MG63 (cell line): ENCODE measurements around the gene KCNN2. TPM values are rescaled to one million over a fixed set of nuclear protein-coding genes. Genes with fewer than 3 reads are reported as not detected.

Experiments
- DNase-seq: peaks from one replicate; pipeline ENCODE4 v3.0.0-alpha.2; 2020
- H3K27me3 ChIP-seq: fragments of 250-450 bp; sonication (Bioruptor Pico); 2 replicates; pipeline ENCODE4 v1.5.1; 2020; ENCODE audit warnings: mild to moderate bottlenecking, moderate library complexity
- H3K36me3 ChIP-seq: fragments of 250-450 bp; sonication (Bioruptor Pico); 2 replicates; pipeline ENCODE4 v1.5.1; 2020; ENCODE audit warnings: mild to moderate bottlenecking, moderate library complexity
- H3K4me3 ChIP-seq: fragments of 250-450 bp; sonication (Bioruptor Pico); 2 replicates; pipeline ENCODE4 v1.5.1; 2020; ENCODE audit warnings: mild to moderate bottlenecking, moderate library complexity
- H3K9me3 ChIP-seq: fragments of 250-450 bp; sonication (Bioruptor Pico); 2 replicates; pipeline ENCODE4 v1.5.1; 2020; ENCODE audit warnings: mild to moderate bottlenecking, moderate library complexity
- total RNA-seq: library from RNA; depleted of rRNA; stranded (reverse); fragments of >200 nt; shearing (Covaris generic); gene quantifications from 2 replicates; pipeline ENCODE4 v1.2.3, GENCODE V29; 2014; ENCODE audit warnings: low replicate concordance

KCNN2 gene
- total RNA-seq, 1 experiment from 2014 or later = not detected

DNA sequence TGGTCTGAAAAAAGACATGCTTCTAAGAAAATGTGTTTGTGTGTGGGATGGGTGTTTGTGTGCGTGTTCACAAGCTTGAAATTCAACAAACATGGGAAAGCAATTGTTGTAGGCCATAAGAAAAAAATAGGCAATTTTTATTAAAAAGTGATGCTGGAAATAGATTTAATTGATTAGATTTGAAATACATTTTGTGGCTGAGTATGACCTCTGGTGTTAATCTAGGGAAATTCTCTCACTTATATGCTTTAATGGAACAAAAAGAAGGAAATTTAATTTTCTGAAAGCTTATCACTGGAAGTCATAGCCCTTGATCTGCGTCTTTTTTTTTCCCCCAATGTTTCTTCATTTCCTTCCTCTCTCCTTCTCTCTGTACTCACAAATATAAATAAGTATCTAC lies 3.5 kb upstream of the KCNN2 start:
- Histone ChIP-seq H3K4me3 (no peak overlapping the region), H3K36me3 (no peaks in the 10 kb centered on the region), H3K9me3 (no peaks in the 10 kb centered on the region), H3K27me3 (peaks cover 51% of the 10 kb centered on the region)
- no peak for DNase-seq

DNA sequence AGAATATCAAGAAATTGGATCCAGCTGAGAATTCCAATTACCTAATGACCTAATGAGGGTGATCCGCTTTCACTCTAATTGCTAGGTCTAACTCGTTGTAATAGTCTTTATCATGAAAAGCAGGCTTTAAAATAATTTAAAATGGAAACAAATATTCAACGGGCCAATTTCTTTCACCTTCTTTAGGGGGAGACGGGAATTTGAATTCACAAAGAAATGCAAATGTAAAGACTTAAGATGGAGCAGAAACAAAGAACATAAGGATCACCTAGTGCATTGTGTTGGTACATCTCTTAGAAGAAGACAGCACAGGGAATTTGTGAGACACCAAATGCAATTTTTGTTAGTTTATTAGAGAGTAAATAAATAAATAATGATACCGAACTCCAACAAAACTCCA lies 1.5 kb upstream of the KCNN2 start:
- H3K27me3 ChIP-seq = peaks cover 68% of the 10 kb centered on the region
- no peaks in the 10 kb centered on the region for H3K9me3 ChIP-seq
- H3K36me3 ChIP-seq = no peaks in the 10 kb centered on the region
- DNase-seq = no peak
- H3K4me3 ChIP-seq = no peak overlapping the region

DNA sequence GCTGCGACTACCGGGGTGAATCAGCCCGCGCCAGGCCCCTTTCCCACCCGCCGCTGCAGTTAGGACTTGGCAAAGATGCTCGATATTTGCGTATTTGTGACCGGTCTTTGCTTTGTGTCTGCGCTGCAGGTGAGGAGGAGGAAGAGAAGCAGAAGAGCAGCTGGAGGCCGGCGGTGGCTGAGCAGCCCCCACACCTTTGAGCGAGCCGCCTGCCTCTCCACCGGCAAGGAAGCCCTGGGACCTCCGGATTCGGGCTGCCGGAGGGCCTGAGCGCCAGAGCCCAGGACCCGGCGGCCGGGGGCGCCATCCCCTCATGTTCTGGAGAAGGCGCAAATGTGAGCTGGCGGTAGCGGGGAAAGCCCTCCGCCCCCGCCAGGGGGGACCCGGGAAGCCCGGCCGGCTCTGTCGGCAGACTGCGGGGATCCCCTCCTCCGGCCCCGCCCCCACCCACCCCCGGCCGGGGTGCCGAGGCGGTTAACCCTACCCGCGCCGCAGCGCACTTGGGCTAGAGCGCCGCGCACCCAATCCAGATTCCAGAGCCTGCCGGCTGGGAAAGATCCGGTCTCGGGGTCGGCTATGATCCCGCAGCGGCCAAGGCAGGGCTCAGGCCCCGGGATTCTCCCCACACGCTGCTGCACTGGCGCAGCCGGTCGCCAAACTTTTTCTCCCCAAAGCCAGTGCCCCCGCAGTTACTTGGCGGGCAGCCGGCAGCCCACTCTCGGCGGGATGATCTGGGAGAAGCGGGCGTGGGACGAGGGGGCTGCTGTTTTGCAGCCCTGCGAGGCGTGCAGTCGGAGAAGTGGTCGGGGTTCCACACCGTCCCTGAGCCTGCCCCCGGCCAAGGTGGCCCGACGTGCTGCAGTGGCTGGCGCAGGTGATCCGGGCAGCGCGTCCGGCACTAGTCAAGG lies 800 bp upstream of the KCNN2 start:
- Histone ChIP-seq H3K9me3 (no peaks in the 10 kb centered on the region), H3K36me3 (no peaks in the 10 kb centered on the region), H3K27me3 (peaks cover 75% of the 10 kb centered on the region), H3K4me3 (peak overlapping the region; percentile 40)
- peak; percentile 13 for DNase-seq

DNA sequence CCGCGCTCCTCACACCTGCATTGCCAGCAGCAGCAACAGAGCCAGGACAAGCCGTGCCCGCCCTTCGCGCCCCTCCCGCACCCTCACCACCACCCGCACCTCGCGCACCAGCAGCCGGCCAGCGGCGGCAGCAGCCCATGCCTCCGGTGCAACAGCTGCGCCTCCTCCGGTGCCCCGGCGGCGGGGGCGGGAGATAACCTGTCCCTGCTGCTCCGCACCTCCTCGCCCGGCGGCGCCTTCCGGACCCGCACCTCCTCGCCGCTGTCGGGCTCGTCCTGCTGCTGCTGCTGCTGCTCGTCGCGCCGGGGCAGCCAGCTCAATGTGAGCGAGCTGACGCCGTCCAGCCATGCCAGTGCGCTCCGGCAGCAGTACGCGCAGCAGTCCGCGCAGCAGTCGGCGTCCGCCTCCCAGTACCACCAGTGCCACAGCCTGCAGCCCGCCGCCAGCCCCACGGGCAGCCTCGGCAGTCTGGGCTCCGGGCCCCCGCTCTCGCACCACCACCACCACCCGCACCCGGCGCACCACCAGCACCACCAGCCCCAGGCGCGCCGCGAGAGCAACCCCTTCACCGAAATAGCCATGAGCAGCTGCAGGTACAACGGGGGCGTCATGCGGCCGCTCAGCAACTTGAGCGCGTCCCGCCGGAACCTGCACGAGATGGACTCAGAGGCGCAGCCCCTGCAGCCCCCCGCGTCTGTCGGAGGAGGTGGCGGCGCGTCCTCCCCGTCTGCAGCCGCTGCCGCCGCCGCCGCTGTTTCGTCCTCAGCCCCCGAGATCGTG lies 517 bp downstream of the KCNN2 start:
- DNase-seq = peak; percentile 26
- H3K4me3 ChIP-seq = peak overlapping the region; percentile 40
- no peaks in the 10 kb centered on the region for H3K9me3 ChIP-seq
- H3K27me3 ChIP-seq = peaks cover 79% of the 10 kb centered on the region
- no peaks in the 10 kb centered on the region for H3K36me3 ChIP-seq

DNA sequence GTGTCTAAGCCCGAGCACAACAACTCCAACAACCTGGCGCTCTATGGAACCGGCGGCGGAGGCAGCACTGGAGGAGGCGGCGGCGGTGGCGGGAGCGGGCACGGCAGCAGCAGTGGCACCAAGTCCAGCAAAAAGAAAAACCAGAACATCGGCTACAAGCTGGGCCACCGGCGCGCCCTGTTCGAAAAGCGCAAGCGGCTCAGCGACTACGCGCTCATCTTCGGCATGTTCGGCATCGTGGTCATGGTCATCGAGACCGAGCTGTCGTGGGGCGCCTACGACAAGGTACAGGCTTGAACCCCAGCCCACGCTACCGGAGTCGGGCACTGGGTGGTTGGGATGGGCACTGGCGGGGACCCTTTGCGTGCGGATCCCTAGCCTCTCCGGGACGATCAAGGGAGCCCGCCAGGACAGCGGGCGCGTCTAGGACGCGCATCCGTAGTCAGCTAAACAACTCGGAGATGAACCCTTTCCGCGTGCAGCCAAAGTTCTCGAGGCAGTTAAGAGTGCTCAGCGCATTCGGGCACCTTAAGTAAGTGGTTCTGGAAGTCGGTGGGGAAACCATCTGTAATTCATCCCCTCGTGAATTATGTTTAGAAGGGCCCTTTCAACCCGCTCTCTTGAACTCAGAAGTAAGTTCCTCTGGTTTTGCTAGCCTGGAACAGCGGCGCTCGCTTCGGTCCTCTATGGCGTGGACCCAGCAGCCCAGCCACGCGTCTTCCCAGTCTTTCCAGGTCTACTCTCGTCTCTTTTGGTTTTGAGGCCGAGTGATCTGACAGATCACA lies 1.3 kb downstream of the KCNN2 start:
- Histone ChIP-seq H3K27me3 (peaks cover 79% of the 10 kb centered on the region), H3K4me3 (no peak overlapping the region), H3K36me3 (no peaks in the 10 kb centered on the region), H3K9me3 (no peaks in the 10 kb centered on the region)
- peak; percentile 18 for DNase-seq

DNA sequence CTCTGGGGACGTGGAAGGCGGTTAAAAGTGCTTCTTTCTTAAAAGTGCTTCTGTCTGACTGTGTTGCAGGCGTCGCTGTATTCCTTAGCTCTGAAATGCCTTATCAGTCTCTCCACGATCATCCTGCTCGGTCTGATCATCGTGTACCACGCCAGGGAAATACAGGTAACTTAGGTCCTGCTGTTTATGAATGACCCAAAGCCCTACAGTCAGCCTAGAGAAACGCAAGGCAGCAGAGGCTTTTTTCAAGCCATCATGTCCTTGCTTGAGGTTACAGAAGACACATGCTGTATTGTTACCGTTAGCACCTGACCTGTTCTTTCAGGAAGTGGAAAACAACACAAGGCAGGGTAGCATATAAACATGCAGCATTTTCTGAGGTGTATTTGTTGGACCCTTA lies 2.0 kb downstream of the KCNN2 start:
- no peak for DNase-seq
- no peak overlapping the region for H3K4me3 ChIP-seq
- peaks cover 75% of the 10 kb centered on the region for H3K27me3 ChIP-seq
- no peaks in the 10 kb centered on the region for H3K9me3 ChIP-seq
- no peaks in the 10 kb centered on the region for H3K36me3 ChIP-seq

DNA sequence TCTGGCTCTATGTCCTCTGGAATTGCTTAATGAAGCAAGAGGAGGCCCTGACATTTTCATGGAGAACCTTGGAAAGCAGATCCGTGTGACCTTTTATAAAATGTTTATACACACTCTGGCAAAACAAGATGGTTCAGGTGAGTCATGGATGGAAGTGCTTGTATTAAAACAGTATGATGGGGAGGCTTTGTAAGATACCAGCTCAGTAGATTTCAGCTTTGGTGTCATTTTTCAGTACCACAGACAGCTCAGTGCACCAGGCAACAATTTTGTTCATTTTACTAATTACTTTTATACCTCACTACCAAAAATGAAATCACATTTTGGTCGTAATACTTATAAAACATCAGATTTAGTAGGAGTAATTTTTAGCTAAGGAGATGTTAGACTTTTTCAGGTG lies 5.2 kb downstream of the KCNN2 start:
- Histone ChIP-seq H3K36me3 (no peaks in the 10 kb centered on the region), H3K27me3 (peaks cover 43% of the 10 kb centered on the region), H3K4me3 (no peak overlapping the region), H3K9me3 (no peaks in the 10 kb centered on the region)
- DNase-seq = no peak

DNA sequence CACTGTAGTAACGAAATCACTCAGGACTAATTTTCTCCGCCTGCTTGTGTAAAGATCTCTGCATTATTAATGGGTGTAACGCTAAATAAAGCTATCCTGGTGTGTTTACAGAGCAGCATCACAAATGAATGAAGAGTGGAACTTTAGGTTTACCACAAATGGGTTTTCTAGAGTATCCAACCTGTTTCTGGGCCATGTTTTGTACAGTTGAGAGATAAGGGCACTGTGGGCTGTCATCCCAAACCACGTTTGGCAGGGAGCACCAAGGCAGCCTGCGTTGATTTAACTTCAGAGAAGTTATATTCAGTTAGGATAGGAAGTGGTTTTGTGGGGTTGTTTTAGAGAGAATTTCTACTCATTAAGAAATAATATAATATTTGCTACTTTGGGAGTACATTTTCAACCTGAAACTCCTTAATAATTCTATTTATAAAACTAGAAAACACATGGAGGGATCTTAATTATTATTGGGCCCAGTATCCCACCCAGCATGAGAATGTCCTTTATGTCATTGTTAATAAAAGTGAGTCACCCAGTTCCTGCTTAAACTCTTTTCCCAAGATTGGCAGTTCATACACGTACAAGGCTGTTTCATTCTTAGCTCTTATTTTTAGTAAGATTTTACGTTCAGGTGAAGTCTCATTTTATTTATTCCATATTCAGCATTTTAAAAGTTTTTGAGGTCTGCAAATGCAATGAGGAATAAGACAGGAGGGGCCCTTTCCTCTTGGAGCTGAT lies 8.0 kb downstream of the KCNN2 start:
- no peak overlapping the region for H3K4me3 ChIP-seq
- H3K27me3 ChIP-seq = peaks cover 16% of the 10 kb centered on the region
- no peaks in the 10 kb centered on the region for H3K9me3 ChIP-seq
- no peak for DNase-seq
- H3K36me3 ChIP-seq = no peaks in the 10 kb centered on the region

DNA sequence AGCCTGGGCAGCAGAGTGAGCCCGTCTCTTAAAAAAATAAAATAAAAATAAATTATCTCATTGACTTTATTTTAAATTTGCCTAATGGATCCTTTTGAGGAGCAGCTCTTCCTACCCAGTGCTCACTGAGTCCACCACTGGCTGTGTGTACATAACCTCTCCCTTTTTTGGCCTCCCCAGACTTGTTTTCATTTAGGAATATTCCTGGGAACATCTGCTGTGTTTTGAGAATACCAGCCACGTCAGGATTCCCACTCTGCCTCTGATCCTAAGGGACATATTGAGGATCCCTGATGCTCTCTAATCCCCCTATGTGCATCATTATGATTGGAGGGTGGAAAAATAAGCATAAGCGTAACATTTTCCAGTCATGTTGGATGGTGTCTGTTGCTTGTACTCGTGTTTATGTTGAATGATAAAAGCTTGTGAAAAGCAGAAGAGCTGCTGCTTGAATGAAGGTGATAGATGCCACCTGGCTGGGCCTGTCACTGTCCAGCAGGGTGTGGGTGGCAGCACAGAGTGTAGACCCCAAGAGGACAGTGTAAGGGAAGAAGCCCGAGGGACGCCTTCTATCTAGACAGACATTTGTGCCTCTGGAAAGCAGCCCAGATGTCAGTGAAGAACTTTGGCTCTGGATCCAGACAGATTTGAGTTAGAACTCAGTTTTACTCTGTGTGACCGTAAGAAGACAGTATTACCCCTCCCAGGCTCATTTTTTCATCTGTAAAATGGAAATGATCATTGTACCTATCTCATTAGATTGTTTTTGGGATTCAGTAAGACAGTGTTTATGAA lies 15.4 kb downstream of the KCNN2 start:
- Histone ChIP-seq H3K36me3 (no peaks in the 10 kb centered on the region), H3K4me3 (no peak overlapping the region), H3K27me3 (no peaks in the 10 kb centered on the region; the same call in 1 of the 2 replicates), H3K9me3 (no peaks in the 10 kb centered on the region)
- DNase-seq = no peak

DNA sequence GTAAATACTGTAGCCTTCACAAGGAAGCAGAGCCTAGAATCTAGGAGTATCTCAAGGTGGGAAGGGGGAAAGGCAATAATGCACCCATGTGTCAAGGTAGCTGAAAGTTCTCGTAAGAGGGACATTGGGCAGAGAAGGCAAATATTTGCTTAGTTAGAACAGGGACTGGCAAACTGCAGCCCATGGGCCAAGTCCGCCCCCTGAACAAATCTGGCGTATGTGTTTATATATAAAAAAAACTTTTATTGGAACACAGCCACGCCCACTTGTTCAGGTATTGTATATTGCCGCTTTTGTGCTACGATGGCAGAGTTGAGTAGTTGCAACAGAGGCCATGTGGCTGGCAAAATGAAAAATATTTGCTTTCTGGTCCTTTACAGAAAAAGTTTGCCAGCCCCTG lies 16.1 kb downstream of the KCNN2 start:
- no peaks in the 10 kb centered on the region for H3K9me3 ChIP-seq
- H3K36me3 ChIP-seq = no peaks in the 10 kb centered on the region
- DNase-seq = no peak
- H3K4me3 ChIP-seq = no peak overlapping the region
- H3K27me3 ChIP-seq = no peaks in the 10 kb centered on the region; the same call in 1 of the 2 replicates

DNA sequence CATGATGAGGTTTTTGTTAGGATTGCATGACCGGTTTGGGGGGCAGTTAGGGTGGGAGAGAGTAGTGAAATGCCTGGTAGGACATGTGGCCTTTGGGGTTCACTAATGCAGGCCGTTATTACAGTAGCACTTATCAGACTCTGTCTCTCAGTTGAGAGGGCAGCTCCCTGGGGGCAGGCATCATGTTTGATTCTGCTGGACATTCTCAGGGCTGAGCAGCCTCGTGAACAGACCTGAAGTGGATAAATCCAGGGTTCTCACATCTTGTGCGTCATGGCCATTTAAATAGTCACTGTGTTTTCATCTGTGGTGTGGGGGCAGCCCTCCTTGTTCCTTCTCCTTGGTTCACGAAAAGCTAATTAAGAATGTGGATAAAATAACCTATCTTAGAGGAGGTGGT lies 18.9 kb downstream of the KCNN2 start:
- Histone ChIP-seq H3K36me3 (no peaks in the 10 kb centered on the region), H3K4me3 (no peak overlapping the region)

DNA sequence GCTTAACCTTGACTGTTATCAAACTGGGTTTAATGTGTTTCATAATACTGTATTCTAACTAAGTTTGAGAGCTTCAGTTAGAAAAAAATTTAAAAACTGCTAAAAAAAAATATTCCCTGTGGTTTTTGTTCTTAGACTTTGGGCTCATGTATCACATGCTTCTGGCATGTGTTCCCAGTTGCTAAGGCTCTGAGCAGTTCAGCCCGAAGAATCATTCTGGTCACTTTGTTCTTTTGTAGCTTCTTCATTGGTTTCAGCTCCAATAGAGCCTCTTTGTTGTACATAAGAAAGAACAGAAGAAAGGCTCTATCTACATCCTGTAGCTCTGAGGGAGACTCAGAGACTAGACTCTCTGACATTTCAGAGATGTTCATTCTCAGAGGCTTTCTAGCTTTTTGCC lies 25.6 kb downstream of the KCNN2 start:
- DNase-seq = no peak
- Histone ChIP-seq H3K9me3 (no peaks in the 10 kb centered on the region), H3K36me3 (no peaks in the 10 kb centered on the region), H3K27me3 (peaks cover 2% of the 10 kb centered on the region), H3K4me3 (no peak overlapping the region)

More for the DNA sequence above, 18.9 kb downstream of the KCNN2 start:
- no peak for DNase-seq
- no peaks in the 10 kb centered on the region for H3K9me3 ChIP-seq
- H3K27me3 ChIP-seq = no peaks in the 10 kb centered on the region; the same call in 1 of the 2 replicates

DNA sequence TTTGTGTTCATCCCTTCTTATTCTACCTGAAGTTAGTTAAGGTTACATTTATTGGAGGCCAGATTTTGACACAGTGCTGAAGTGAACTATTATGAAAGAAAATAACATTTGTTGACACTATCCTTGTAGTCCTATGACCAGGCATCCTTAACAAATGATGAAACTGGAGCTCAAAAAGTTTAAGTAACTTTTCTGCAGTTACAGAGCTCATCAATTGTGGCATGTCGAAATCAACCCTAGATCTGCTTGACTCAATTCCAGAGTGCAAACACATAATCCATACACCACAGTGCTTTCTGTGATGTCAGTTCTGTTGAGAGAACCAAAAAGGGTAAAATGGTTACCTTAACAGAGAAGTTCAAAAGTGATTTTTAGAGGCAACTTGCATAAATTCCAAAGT lies 28.6 kb downstream of the KCNN2 start:
- no peaks in the 10 kb centered on the region for H3K9me3 ChIP-seq
- DNase-seq = no peak
- H3K36me3 ChIP-seq = no peaks in the 10 kb centered on the region
- H3K27me3 ChIP-seq = peaks cover 2% of the 10 kb centered on the region
- no peak overlapping the region for H3K4me3 ChIP-seq

DNA sequence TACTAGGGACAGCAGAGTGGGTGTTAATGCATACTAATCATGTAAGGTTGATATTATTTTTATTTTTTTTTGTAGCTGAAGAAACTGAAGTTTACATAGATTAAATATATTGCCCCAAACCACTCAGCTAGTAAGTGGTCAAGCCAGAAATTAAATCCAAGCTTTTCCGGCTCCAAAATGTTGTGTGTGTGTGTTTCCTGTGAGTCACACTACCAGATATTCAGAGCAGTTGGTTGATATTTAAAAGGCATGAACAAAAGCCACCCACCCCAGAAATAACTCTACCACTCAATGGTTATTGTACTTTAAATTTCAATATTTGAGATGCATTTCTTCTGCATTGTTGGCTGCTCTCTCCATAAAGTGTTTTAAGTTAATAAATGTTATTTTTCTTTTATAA lies 29.5 kb downstream of the KCNN2 start:
- no peaks in the 10 kb centered on the region for H3K9me3 ChIP-seq
- no peak for DNase-seq
- no peak overlapping the region for H3K4me3 ChIP-seq
- H3K36me3 ChIP-seq = no peaks in the 10 kb centered on the region
- peaks cover 2% of the 10 kb centered on the region for H3K27me3 ChIP-seq

DNA sequence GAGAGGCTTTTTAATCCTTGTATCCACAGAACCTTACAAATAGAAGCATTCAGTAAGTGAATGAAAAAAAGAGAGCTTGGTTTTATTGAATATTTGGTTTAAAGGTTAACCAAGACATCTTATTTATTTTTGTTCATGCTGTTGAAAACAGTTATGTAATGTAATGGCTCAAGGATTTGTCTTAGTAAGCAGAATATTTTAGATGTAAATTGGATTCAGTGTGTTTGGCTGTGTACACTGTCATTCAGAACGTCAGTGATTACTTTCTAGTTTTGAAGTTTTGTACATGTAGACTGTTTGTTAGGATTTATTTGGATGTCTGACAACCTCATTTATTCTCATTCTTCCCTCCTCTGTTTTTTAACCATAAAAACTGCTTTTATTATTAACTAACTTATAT lies 31.3 kb downstream of the KCNN2 start:
- H3K9me3 ChIP-seq = no peaks in the 10 kb centered on the region
- DNase-seq = no peak
- H3K36me3 ChIP-seq = no peaks in the 10 kb centered on the region
- no peak overlapping the region for H3K4me3 ChIP-seq
- peaks cover 2% of the 10 kb centered on the region; the same call in 1 of the 2 replicates for H3K27me3 ChIP-seq

DNA sequence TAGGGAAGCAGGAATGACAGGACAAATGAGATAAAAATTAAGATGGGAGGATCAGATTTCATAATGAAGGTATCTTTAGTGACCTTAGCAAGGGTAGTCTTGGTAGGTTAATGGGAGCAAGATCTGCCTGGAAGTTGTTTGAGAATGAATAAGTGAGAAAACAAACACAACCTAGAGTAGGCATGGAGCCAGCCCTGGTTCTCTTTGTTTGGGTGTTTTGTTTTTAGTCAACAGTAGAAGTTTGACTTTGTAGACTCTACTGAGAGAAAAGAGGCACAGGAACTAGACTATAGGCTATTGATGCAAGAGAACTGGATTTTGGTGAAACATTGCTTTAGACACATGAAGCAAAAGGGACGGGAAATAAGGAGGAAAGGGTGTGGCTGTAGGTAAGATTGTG lies 40.3 kb downstream of the KCNN2 start:
- peaks cover 2% of the 10 kb centered on the region; the same call in 1 of the 2 replicates for H3K27me3 ChIP-seq
- H3K4me3 ChIP-seq = no peak overlapping the region
- no peaks in the 10 kb centered on the region for H3K9me3 ChIP-seq
- no peaks in the 10 kb centered on the region for H3K36me3 ChIP-seq
- no peak for DNase-seq
